Stimulated activated CD4-positive, alpha-beta T cell treated with anti-CD3 and anti-CD28 coated beads, Interleukin-4, amount 100 ng/mL, for 1 hour (primary cell): ENCODE data around the gene NPC2.
"Not testable (repeated sequence)": the region's sequence is repeated elsewhere in the genome, so short reads cannot be mapped to it uniquely, and the experiment has no call there.

Experiments
- DNase-seq: peaks from one replicate; pipeline ENCODE4 v3.0.0-alpha.2; 2020

NPC2 gene

DNA sequence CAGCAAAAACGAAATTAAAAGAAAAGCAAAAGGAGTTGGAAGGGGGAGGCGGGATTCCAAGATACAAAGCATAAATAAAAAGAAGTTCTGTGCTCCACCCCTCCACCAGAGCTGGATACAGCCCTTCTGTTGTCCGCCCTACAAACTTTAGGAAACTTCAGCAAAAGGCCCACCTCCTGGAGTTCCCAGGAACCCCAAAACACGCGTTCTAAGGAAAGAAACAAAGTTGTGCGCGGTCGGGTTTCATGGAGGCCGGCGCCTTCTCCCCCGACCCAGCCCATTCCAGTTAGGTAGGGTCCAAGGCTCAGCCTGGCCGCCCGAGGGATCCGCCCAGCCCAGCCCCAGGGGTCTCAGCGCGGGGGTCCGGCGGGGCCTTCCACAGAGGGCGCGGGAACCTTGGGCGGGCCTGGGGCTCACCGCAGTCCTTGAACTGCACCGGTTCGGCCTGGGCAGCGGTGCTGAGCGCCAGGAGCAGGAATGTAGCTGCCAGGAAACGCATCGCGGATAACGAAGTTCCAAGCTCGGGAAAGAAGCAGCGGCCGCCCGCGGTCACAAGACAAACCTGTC is at the start of gene NPC2:
Gene NPC2 (minus strand): TSS at position 530 of the 567 bp plus-strand sequence. CDS start 31 bp downstream, at position 499.
- DNase-seq = no peak

GRCh38 chr14:74542056-74542685 is 49.1 kb upstream of the NPC2 start:
- DNase-seq = no peak

DNA sequence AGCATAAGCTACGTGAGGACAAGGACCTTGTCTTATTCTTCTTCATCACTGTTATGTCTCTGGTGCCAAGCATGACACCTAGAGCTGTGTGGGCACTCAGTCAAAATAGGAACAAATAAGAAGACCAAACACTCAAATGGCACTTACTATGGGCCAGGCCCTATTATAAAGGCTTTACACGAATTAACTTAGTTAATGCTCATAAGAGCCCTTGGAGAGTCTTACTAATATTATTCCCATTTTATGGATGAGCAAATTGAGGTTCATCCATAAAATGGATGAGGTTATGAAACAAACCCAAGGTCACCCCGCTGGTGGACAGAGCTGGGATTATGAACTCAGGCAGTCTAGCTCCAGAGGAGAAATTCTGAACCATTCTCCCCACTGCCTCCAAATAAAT is 48.1 kb upstream of the NPC2 start:
- no peak for DNase-seq

DNA sequence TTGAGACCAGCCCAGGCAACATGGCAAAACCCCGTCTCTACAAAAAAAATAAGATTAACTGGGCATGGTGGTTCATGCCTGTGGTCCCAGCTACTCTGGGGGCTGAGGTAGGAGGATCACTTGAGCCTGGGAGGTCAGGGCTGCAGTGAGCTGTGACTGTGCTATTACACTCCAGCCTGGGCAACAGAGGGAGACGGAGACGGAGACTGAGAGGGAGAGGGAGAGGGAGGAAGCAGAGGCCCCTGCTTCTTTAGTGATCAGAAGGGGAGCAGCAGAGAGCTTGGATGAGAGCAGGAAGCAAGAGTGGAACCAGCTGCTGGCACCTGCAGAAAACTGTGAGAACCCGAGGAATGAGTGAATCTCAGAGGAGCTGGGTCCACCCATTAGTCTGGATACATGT is 46.4 kb upstream of the NPC2 start:
- DNase-seq = no peak

DNA sequence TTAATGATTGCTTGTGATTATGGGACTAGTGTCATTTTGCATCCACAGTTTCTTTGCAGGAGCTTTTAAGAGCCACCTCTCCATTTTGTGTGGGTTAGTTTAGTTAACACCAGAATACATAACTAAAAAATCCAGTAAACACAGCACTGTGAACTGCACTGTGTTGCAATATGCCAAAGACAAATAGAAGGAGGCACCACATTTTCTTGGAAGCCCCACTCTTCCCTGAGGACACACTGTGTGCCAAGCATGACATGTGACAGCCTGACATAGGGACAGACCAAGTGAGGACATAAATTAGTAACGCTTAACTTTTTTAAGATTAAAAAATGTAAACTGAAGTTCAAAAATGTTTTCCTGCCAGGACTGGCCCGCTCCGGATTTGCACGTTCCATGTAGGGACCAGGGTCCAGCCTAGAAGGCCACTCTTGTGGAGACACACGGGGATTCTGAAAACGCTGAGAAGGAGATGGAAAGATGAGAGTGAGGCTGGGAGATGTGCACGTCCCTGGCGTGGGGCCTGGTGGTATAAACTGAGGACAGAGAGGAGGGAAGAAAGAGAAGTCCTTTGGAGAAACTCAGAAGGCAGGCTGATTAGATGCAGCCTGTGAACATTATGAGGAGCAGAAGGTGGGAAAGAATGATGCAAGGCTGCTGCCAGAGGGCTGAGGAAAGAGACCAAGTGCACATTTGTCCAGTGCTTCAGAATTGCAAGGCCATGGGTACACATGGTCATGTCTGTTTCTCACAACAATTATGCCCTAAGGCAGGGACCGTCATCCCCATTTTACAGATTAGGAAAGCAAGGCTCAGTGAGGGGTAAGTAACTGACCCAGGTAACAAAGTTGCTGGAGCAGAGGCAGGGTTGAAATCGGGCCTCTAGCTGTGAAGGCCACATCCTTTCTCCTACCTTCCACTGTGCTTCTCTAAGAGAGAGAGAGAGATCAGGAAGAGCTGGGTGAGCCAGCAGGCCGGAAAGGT is 45.6 kb upstream of the NPC2 start:
- no peak for DNase-seq

DNA sequence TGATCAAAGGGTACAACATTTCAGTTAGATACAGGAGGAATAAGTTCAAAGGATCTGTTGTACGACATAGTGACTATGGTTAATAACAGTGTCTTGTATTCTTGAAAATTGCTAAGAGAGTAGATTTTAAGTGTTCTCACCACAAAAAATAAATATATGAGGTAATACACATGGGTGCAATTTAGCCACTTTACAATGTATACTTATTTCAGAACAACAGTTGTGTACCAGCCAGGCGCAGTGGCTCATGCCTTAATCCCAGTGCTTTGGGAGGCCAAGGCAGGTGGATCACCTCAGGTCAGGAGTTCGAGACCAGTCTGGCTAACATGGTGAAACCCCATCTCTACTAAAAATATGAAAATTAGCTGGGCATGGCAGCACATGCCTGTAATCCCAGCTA is 43.2 kb upstream of the NPC2 start:
- DNase-seq = not testable (repeated sequence)

DNA sequence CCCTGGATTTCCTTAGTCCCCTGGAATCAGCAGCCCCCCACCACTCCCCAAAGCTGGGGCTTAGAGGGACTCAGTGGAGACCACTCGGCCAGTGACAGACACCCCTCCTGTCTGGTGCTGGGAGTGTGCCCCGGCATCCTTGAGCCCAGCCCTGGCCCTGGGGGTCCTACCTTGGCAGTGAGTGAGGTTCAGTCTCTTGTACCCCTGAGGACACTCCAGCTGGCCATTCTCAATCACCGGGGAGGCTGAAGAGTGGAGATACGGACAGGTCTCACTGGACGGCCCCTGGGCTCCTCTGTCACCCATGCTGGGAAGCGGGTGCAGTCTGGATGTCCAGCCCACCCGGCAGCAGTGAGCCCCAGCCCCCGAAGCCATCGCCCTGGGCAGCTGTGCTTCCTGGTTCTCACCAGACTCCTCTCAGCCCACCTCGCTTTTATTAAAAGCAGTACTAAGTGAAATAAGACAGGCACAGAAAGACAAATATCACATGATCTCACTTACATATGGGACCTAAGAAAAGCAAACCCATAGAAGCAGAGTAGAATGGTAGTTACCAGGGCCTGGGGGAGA is 42.7 kb upstream of the NPC2 start:
- DNase-seq = no peak

- no peak for DNase-seq
Observed at GRCh38 chr14:74533576-74533975, 40.5 kb upstream of the NPC2 start.

- DNase-seq = no peak
Observed at GRCh38 chr14:74532246-74532645, 39.1 kb upstream of the NPC2 start.

DNA sequence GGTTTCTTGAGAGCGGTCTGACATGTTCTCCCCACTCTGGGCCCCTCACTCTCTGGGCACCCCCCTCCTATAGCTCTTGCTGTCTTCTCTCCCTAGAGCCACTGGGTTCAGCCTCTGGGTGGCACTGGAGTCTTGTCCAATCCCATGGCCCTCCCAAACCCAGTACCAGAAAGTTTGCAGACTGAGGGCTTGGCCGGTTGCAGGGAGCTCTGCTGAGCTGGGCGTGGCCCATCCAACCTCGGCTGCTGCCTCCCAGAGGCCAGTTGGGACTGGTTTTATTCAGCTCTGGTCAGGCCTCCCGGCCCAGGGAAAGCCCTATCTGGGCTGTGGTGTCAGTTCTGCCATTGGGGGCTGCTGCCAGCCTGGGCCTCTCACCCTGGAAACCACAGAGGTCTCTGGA is 38.4 kb upstream of the NPC2 start:
- DNase-seq = no peak

DNA sequence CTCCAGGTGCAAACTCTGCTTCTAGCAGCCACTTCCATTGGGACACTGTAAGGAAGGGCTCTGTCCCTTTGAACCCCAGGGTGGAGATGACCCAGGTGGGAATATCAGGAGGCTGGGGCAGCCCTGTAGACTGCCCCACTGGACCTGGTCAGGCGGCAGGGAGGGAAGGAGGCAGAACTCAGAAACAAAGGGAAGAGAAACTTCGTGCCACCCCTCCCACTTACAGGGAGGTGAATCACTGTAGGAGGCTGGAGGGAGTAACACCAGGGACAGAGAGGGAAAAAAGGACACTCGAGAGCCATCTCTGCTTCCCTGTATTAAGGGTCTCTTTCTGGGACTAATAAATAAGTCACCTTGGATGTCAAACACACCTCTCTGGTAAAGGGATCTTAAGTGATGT is 37.9 kb upstream of the NPC2 start:
- DNase-seq = no peak

GRCh38 chr14:74528886-74529285 is 35.8 kb upstream of the NPC2 start:
- no peak for DNase-seq

DNA sequence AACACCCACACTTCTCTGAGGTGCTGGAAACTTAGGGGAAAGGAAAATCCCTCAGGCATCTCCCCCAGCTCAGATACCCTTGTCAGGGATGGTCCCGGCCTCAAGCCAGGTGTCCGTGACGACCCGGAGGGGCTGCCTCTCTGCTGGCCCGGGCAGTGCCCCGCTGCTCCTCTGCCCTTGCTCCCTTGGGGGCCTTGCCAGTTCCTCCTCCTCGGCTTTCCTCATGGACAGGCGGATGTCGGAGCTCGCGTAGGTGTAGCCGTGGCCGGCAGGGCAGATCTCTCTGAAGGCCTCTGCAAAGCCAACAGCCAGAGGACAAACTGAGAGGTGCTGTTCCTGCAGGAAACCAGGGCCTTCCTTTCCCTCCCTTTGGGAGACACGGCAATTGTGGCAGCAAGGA is 35.3 kb upstream of the NPC2 start:
- DNase-seq = no peak

GRCh38 chr14:74527736-74528280 is 34.7 kb upstream of the NPC2 start:
- DNase-seq = no peak

- no peak for DNase-seq
Observed at GRCh38 chr14:74526854-74527585, 33.9 kb upstream of the NPC2 start.

- DNase-seq = no peak
Observed at GRCh38 chr14:74525361-74525851, 32.3 kb upstream of the NPC2 start.

- DNase-seq = no peak
Observed at GRCh38 chr14:74524812-74525135, 31.7 kb upstream of the NPC2 start.

- DNase-seq = no peak
Observed at GRCh38 chr14:74524076-74524811, 31.1 kb upstream of the NPC2 start.

- no peak for DNase-seq
Observed at GRCh38 chr14:74522740-74523139, 29.6 kb upstream of the NPC2 start.

GRCh38 chr14:74521756-74522155 is 28.7 kb upstream of the NPC2 start:
- DNase-seq = no peak

- no peak for DNase-seq
Observed at GRCh38 chr14:74519316-74520074, 26.4 kb upstream of the NPC2 start.
